Endothelial cell (in vitro differentiated cells): ENCODE measurements around the gene XYLT1. TPM values are rescaled to one million over a fixed set of nuclear protein-coding genes. Genes with fewer than 3 reads are reported as not detected.

Experiments used
- DNase-seq: peaks from one replicate; pipeline ENCODE4 v3.0.0; 2021; ENCODE audit warnings: low spot score
- H3K27ac Mint-ChIP-seq: one replicate; pipeline ENCODE4 v1.8.0; 2021; ENCODE audit warnings: mixed read lengths, inconsistent platforms; ENCODE audit not compliant: unreplicated experiment
- H3K27me3 Mint-ChIP-seq: one replicate; pipeline ENCODE4 v1.8.0; 2021; ENCODE audit warnings: mild to moderate bottlenecking, moderate library complexity, mixed read lengths, inconsistent platforms; ENCODE audit not compliant: unreplicated experiment
- H3K36me3 Mint-ChIP-seq: one replicate; pipeline ENCODE4 v1.8.0; 2021; ENCODE audit warnings: mild to moderate bottlenecking, low read depth, mixed read lengths, inconsistent platforms; ENCODE audit not compliant: unreplicated experiment
- H3K4me1 Mint-ChIP-seq: one replicate; pipeline ENCODE4 v1.8.0; 2021; ENCODE audit warnings: mild to moderate bottlenecking, mixed read lengths, inconsistent platforms; ENCODE audit not compliant: unreplicated experiment
- H3K4me3 Mint-ChIP-seq: one replicate; pipeline ENCODE4 v1.8.0; 2021; ENCODE audit warnings: mild to moderate bottlenecking, mixed read lengths, inconsistent platforms; ENCODE audit not compliant: unreplicated experiment
- H3K9me3 Mint-ChIP-seq: one replicate; pipeline ENCODE4 v1.8.0; 2021; ENCODE audit warnings: mixed read lengths, inconsistent platforms; ENCODE audit not compliant: unreplicated experiment
- CTCF ChIP-seq: fragments of 200-600 bp; sonication (generic); IDR thresholded peaks from one replicate; pipeline ENCODE4 v1.5.0; 2021; ENCODE audit warnings: antibody characterized with exemption; ENCODE audit not compliant: unreplicated experiment
- total RNA-seq: library from RNA; stranded (reverse); fragmentation: NEBNext Ultra II Directional; extraction: Animal tissue kit (Norgen Biotek cat#: 25700); gene quantifications from one replicate; pipeline ENCODE4 v1.2.1, GENCODE V29; 2021; ENCODE audit not compliant: unreplicated experiment

The XYLT1 gene
- total RNA-seq, 1 donor from 2014 or later: 11.1 TPM

DNA sequence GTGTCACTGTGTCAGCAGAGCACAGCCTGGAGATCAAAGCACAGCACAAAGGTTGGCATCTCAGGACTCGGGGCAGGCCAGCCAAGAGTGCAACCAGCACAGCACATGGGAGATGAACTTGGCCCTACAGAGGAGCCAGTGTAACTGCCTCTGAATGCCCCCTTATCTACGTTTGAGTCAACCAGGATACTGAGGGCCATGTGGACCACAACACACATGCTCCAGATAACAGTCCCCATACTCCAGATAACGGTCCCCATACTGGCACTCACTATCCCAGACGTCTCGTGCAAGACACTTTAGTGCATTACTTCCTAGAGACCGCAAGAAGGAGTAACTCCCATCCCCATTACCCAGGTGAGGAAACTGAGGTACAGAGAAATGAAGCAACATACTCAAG, 88.2 kb downstream of the XYLT1 start:
- no peaks in the 10 kb centered on the region for H3K36me3 Mint-ChIP-seq
- no peaks in the 10 kb centered on the region for H3K9me3 Mint-ChIP-seq
- H3K4me3 Mint-ChIP-seq: no peak overlapping the region
- no peaks in the 10 kb centered on the region for H3K27me3 Mint-ChIP-seq
- H3K27ac Mint-ChIP-seq: no peak overlapping the region
- H3K4me1 Mint-ChIP-seq: peaks cover 48% of the 10 kb centered on the region
- TF ChIP-seq CTCF: no peak
- DNase-seq: no peak

- no peaks in the 10 kb centered on the region for H3K36me3 Mint-ChIP-seq
- no peaks in the 10 kb centered on the region for H3K27me3 Mint-ChIP-seq
- H3K4me3 Mint-ChIP-seq: no peak overlapping the region
- no peak overlapping the region for H3K27ac Mint-ChIP-seq
- H3K4me1 Mint-ChIP-seq: peaks cover 48% of the 10 kb centered on the region
- no peak for DNase-seq
- no peaks in the 10 kb centered on the region for H3K9me3 Mint-ChIP-seq
- TF ChIP-seq CTCF: no peak
These were observed 89.0 kb downstream of the XYLT1 start for GRCh38 chr16:17381784-17382183.

GRCh38 chr16:17380613-17381012, 90.1 kb downstream of the XYLT1 start:
- H3K27ac Mint-ChIP-seq: no peak overlapping the region
- no peaks in the 10 kb centered on the region for H3K36me3 Mint-ChIP-seq
- H3K4me1 Mint-ChIP-seq: peaks cover 44% of the 10 kb centered on the region
- DNase-seq: no peak
- H3K4me3 Mint-ChIP-seq: no peak overlapping the region
- no peaks in the 10 kb centered on the region for H3K27me3 Mint-ChIP-seq
- no peak for TF ChIP-seq CTCF
- no peaks in the 10 kb centered on the region for H3K9me3 Mint-ChIP-seq

GRCh38 chr16:17379121-17379571, 91.6 kb downstream of the XYLT1 start:
- DNase-seq: no peak
- TF ChIP-seq CTCF: no peak
- Mint-ChIP-seq H3K4me1 (peaks cover 47% of the 10 kb centered on the region), H3K27ac (no peak overlapping the region), H3K36me3 (no peaks in the 10 kb centered on the region), H3K27me3 (peaks cover 3% of the 10 kb centered on the region), H3K4me3 (no peak overlapping the region), H3K9me3 (no peaks in the 10 kb centered on the region)

- peaks cover 3% of the 10 kb centered on the region for H3K27me3 Mint-ChIP-seq
- DNase-seq: no peak
- H3K4me1 Mint-ChIP-seq: peaks cover 43% of the 10 kb centered on the region
- H3K9me3 Mint-ChIP-seq: no peaks in the 10 kb centered on the region
- H3K27ac Mint-ChIP-seq: no peak overlapping the region
- no peak for TF ChIP-seq CTCF
- no peaks in the 10 kb centered on the region for H3K36me3 Mint-ChIP-seq
- no peak overlapping the region for H3K4me3 Mint-ChIP-seq
These were observed 93.1 kb downstream of the XYLT1 start for GRCh38 chr16:17377360-17378324.
